Fibroblast of the aortic adventitia (primary cell): ENCODE data around the gene ABTB2. TPM values are rescaled to one million over a fixed set of nuclear protein-coding genes. Genes with fewer than 3 reads are reported as not detected.

Experiments used
- DNase-seq: peaks from one replicate; pipeline ENCODE4 v3.0.0-alpha.2; 2010; ENCODE audit warnings: low read depth
- H3K4me3 ChIP-seq: 2 replicates; pipeline ENCODE4 v1.5.1; 2011; ENCODE audit warnings: low read depth, mild to moderate bottlenecking, control low read depth, low read length, moderate library complexity
- small RNA-seq: library from RNA; depleted of rRNA; stranded (forward); fragments of <200 nt; gene quantifications from one replicate; pipeline ENCODE3, GENCODE V24; 2012
- total RNA-seq: library from RNA; depleted of rRNA; stranded (reverse); fragments of >200 nt; gene quantifications from 2 replicates; pipeline ENCODE4 v1.2.3, GENCODE V29; 2012; ENCODE audit warnings: low replicate concordance
- TF ChIP-seq, protein P1 (sequence below): IDR thresholded peaks from 2 replicates; pipeline ENCODE4 v1.5.1; 2011; ENCODE audit warnings: mild to moderate bottlenecking, low read length, control low read depth, inconsistent platforms; ENCODE audit not compliant: insufficient read depth

The ABTB2 gene
- total RNA-seq, 1 donor: 1.7 TPM

DNA sequence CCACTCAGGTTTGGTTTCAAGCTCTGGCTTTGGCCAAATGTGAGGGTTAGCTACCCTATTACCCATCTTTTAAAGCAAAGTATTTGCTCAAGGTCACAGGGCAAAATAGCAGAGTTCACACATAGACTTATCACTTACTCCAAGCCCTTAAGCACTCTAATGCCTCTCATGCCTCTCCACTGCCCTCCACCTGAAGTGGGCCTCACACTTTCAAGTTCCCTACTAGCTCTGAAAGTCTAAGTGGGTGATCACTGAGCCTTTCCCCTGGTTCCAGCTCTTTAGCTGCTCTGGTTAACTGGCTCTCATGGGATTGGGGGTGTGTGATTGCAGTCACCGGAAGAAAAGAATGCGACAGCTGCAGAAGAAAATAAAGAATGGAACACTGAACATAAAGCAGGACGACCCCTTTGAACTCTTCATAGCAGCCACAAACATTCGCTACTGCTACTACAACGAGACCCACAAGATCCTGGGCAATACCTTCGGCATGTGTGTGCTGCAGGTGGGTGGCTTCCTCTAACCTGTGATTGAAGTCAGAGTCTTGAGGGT is 246.0 kb downstream of the ABTB2 start:
- TF ChIP-seq, protein P1, sequence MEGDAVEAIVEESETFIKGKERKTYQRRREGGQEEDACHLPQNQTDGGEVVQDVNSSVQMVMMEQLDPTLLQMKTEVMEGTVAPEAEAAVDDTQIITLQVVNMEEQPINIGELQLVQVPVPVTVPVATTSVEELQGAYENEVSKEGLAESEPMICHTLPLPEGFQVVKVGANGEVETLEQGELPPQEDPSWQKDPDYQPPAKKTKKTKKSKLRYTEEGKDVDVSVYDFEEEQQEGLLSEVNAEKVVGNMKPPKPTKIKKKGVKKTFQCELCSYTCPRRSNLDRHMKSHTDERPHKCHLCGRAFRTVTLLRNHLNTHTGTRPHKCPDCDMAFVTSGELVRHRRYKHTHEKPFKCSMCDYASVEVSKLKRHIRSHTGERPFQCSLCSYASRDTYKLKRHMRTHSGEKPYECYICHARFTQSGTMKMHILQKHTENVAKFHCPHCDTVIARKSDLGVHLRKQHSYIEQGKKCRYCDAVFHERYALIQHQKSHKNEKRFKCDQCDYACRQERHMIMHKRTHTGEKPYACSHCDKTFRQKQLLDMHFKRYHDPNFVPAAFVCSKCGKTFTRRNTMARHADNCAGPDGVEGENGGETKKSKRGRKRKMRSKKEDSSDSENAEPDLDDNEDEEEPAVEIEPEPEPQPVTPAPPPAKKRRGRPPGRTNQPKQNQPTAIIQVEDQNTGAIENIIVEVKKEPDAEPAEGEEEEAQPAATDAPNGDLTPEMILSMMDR: no peak
- DNase-seq: no peak
- H3K4me3 ChIP-seq: no peak overlapping the region

DNA sequence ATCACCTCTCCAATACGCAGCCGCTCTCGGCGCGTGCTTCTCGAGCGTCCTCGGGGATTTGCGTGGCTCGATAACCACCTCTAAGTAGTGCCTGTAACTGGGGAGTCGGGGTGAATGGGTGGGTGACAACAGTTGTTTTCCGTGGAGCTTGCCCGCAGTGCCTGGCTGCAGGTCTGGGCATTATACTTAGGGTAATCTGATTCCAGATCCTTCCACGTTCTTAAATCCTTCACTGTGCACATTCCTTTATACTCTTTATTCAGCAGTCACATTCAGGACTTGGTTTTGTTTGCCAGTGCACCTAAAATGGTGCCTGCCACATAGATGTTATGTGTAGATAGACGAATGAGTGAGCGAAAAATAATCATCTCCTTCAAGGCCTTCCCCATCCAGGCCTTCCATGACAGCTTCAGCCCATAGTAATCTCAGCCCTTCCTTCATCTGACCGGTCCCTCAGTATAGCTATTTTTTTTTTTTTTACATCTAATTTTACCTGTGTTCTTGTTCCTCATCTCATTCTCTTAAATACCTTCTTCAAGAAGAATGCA is 251.8 kb downstream of the ABTB2 start:
- H3K4me3 ChIP-seq: peak overlapping the region; percentile 96
- DNase-seq: peak; percentile 36
- TF ChIP-seq, protein P1: no peak

DNA sequence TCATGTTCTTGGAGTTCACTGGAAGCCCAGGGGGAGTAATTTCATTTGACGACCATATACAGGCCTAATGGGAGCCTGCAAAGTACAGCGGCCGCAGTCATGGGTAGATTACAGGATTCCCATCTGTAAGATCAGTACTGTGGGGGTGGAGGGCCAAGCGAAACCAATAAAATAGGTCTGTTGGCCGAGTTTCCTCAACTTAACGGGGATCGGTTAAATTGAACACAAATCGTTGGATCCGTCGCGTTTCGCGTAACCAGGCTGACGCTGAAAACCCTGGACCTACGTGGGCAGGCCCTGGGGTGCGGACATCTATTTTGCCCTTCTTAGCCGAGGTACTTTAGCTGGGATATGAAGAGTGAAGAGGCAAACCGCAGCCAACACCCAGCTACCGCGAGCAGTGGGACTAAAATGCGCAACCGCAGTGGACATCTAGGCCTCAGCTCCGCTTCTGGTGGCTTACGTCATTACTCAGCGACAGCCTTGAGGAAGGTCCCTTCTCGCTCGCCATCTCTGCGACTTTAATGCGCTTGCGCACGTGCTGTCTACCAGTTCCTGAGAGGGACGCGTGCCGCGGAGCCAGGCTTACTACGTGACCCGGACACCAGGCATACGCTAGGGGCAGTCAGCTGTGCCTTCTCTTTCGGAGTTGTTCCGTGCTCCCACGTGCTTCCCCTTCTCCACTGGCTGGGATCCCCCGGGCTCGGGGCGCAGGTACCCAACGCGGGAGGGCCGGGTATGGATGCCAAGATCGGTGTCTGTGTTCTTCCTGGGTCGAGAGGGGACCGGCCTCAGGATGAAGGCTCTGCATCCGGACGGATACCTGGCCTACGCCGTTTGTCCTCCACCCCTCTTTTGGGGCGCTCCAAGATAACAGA is 252.5 kb downstream of the ABTB2 start, which contains the start of gene NAT10:
TSS of gene NAT10 (plus strand) at position 551 of the 878 bp plus-strand sequence. CDS start 2,597 bp downstream, outside the sequence.
- H3K4me3 ChIP-seq: peak within 1 kb of the TSS; percentile 96
- DNase-seq: peak; percentile 99
- TF ChIP-seq, protein P1: peak; percentile 9

GRCh38 chr11:34104680-34105078 is 253.1 kb downstream of the ABTB2 start:
- peak overlapping the region; percentile 96 for H3K4me3 ChIP-seq
- DNase-seq: no peak
- TF ChIP-seq, protein P1: no peak

Small RNA genes within 50 kb of the gene (small RNA-seq; reads per million reads assigned to genes)
- gene AL035079.1 (not detected), gene RF00019 (not detected)

Other genes with a start within 250 kb of the ABTB2 start
- 27.0 and 63.4 TPM in 2 replicates for gene CAT, start 80.9 kb upstream of the ABTB2 start, total RNA-seq
- gene ELF5, start 155.8 kb upstream of the ABTB2 start, total RNA-seq: not detected in 2 replicates